22Rv1 (cell line): ENCODE results near the gene C3orf52.

Source experiments
- CTCF ChIP-seq: fragments of 450-650 bp; IDR thresholded peaks from 2 replicates; pipeline ENCODE4 v1.5.1; 2017; ENCODE audit warnings: mild to moderate bottlenecking
- ZFX ChIP-seq: fragments of 450-650 bp; IDR thresholded peaks from 2 replicates; pipeline ENCODE4 v1.6.1; 2017; ENCODE audit warnings: antibody characterized with exemption, borderline replicate concordance

DNA sequence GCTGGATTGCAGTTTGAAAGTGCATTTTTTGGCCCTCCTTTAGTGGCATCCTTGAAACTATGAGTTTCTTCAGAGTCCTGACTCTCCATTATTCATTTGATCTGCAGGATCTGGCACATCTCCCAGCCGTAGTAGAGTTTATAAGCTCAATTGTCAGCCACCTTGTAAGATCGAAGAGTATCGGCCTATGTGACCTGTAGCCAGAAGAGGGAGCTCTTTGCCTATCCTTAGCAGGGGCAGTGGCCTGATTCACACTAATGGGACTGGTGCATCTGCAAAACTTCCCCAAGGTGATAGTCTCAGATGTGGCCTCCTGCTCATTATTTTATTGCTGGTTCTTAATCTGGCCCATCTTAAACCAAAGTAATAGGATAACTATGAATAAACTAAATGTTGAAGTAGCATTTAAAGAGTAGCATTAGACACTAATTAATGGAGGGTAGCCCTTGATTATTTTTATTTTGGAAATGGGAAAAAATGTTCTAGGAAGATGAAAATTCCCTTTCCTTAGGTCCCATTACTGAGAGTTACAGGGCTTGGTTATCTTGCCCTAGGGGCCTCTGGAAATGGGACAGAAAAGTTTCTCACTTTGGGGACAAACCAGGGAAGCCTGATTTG lies 25.7 kb downstream of the C3orf52 start:
- TF ChIP-seq CTCF (peak; percentile 86), ZFX (no peak)
